ENCODE results near the gene ATP11A.

- no peak for TF ChIP-seq CTCF (IDR thresholded peaks at IDR 0.05 in 2 of 3, conservative IDR thresholded peaks at IDR 0.05 in 1 of 3; ENCODE audit: insufficient read depth in 2 of 3, low read depth in 1 of 3, low read length in 3 of 3)
- TF ChIP-seq ZNF384 (IDR thresholded peaks at IDR 0.05; ENCODE audit: low read depth, low read length) = no peak
- no peak for TF ChIP-seq ZNF174 (CRISPR knock-in tag; IDR thresholded peaks at IDR 0.05)
- TF ChIP-seq YY1 (IDR thresholded peaks at IDR 0.05; ENCODE audit: borderline replicate concordance in 1 of 3, control insufficient read depth in 1 of 3, extremely low read depth in 1 of 3, insufficient read depth in 3 of 3, insufficient read length in 1 of 3, insufficient replicate concordance in 2 of 3, low read depth in 1 of 3, low read length in 2 of 3) = no peak
- no peak for TF ChIP-seq ZBTB49 (CRISPR knock-in tag; IDR thresholded peaks at IDR 0.05; ENCODE audit: borderline replicate concordance)
- TF ChIP-seq GABPA (tag; conservative IDR thresholded peaks at IDR 0.05; ENCODE audit: low read depth) = no peak
- no peak for TF ChIP-seq ZNF3 (CRISPR knock-in tag; IDR thresholded peaks at IDR 0.05)
- no peak for TF ChIP-seq ZNF76 (CRISPR knock-in tag; IDR thresholded peaks at IDR 0.05; ENCODE audit: borderline replicate concordance)
- TF ChIP-seq POLR2AphosphoS5 (IDR thresholded peaks at IDR 0.05; ENCODE audit: control insufficient read depth, insufficient read depth, low read depth, low read length) = no peak
- no peak for TF ChIP-seq MAX (CRISPR knock-in tag; IDR thresholded peaks at IDR 0.05)
Measured at GRCh38 chr13:112916296-112916695, 226.5 kb downstream of the ATP11A start.
